GM12801 (cell line): ENCODE results near the gene RANBP3.

Experiments
- TF ChIP-seq, protein P1 (sequence below): IDR thresholded peaks from one replicate; pipeline ENCODE4 v1.5.1; 2011; ENCODE audit warnings: control low read depth; ENCODE audit not compliant: insufficient read length; ENCODE audit errors: extremely low read depth

RANBP3 gene

DNA sequence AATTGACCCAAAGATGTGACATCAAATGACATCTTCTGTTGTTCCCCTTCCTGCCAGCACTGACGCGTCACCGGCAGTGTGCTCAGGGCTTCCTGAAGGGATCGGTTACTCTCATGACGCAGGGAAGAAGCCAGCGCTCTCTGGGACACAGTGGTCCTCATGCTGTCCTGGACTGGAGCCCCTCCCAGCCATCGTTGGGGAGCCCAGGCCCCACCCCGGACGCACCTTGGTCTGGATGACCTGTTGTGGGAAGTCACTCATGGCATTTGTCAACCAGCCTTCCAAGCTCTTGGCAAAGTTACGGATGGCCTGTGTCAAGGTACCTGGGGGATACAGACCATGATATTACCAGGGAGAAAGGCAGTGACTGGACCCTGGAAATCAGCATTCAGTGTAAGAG lies 26.0 kb upstream of the RANBP3 start:
- TF ChIP-seq, protein P1, sequence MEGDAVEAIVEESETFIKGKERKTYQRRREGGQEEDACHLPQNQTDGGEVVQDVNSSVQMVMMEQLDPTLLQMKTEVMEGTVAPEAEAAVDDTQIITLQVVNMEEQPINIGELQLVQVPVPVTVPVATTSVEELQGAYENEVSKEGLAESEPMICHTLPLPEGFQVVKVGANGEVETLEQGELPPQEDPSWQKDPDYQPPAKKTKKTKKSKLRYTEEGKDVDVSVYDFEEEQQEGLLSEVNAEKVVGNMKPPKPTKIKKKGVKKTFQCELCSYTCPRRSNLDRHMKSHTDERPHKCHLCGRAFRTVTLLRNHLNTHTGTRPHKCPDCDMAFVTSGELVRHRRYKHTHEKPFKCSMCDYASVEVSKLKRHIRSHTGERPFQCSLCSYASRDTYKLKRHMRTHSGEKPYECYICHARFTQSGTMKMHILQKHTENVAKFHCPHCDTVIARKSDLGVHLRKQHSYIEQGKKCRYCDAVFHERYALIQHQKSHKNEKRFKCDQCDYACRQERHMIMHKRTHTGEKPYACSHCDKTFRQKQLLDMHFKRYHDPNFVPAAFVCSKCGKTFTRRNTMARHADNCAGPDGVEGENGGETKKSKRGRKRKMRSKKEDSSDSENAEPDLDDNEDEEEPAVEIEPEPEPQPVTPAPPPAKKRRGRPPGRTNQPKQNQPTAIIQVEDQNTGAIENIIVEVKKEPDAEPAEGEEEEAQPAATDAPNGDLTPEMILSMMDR, result no peak

DNA sequence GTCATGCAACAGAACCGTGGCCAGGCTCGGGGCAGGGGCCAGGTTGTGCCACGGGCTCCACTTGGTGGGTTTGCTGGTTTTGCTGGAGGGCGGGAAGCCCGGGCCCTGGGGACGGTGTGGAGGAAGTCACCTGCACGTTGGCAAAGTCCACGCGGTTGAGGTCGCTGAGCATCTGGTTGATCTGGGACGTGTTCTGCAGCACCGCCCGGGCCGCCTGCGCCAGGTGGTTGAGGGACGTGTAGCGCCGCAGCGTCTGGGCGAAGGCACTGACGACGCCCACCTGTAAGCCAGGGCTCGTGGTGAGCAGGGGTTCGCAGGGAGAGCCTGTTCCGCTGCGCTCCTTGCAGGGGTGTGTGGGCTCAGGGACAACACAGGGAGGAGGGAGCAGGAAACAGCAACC lies 24.7 kb upstream of the RANBP3 start:
- TF ChIP-seq, protein P1, result no peak

- TF ChIP-seq, protein P1, result no peak
Observed at GRCh38 chr19:6000228-6000847, 22.4 kb upstream of the RANBP3 start.

GRCh38 chr19:5999693-6000092 lies 21.8 kb upstream of the RANBP3 start:
- TF ChIP-seq, protein P1, result no peak

GRCh38 chr19:5997371-5997770 lies 19.4 kb upstream of the RANBP3 start:
- TF ChIP-seq, protein P1, result no peak

DNA sequence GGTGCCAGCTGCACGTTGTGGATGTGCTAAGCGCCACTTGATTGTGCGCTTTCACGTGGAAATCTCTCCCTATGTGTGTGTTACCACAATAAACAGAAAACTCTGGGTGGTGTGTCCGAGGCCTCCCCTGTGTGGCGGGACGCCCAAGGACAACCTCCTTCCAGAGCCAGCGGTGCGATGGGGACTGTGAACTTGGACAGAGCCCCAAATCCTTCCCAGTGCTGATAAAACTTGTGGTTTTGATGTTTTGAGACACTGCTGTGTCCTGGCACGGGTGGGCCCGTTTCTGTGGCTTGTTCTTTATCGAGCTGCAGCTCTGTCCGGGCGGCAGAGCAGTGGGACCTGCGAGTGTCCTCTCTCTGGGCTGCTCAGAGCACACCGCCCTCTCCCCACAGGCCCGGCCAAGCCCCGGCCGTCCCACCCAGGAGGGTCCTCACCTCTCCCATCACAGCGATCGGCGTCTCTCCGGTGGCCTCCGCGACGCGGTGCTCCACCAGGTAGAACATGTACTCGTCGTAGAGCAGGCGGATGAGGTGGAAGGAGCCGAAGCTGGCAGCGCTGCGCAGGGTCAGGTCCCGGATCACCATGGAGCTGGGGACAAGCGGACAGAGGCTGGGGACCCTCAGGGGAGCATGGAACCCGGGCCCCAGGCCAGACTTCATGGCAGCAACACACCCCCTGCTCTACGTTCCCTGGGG lies 18.8 kb upstream of the RANBP3 start:
- TF ChIP-seq, protein P1, result no peak

- TF ChIP-seq, protein P1, result no peak
Observed at GRCh38 chr19:5996102-5996501, 18.2 kb upstream of the RANBP3 start.
